H1 (cell line): Measurements from ENCODE around the gene CIB2. TPM values are rescaled to one million over a fixed set of nuclear protein-coding genes. Genes with fewer than 3 reads are reported as not detected.

ENCODE experiments used
- CTCF ChIA-PET: fragments of 300-600 bp; sonication (Branson Sonifier 250); formaldehyde crosslinking; loops from one replicate; lab custom pipeline; 2021; ENCODE audit not compliant: partially characterized antibody; lab: Charles Lee
- POLR2A ChIA-PET: fragments of 300-600 bp; sonication (Branson Sonifier 250); formaldehyde crosslinking; loops from one replicate; lab custom pipeline; 2021; ENCODE audit warnings: inconsistent platforms; ENCODE audit not compliant: partially characterized antibody; lab: Charles Lee
- DNase-seq, 2 experiments: peaks; one replicate each; pipeline versions ENCODE4 v3.0.0 to v3.0.0-alpha.2; 2010 to 2022; ENCODE audit warnings: low spot score in 2 of 2, low read depth in 1 of 2, mixed read lengths in 1 of 2
- FAIRE-seq: peaks from 2 replicates; lab custom pipeline; 2011; peaks lifted over from hg19 to GRCh38; lab: Jason Lieb, UNC
- H2AFZ ChIP-seq: 2 replicates; pipeline ENCODE4 v1.8.1; 2012; ENCODE audit warnings: low read length, inconsistent platforms
- H2AK5ac ChIP-seq: 2 replicates; pipeline ENCODE4 v1.6.1; 2013; ENCODE audit warnings: low read depth, low read length
- H2BK120ac ChIP-seq: replicated peaks from 2 replicates; pipeline ENCODE3; 2013; ENCODE audit warnings: low read depth, low read length, inconsistent platforms
- H2BK12ac ChIP-seq: 2 replicates; pipeline ENCODE4 v1.6.1; 2013; ENCODE audit warnings: low read depth, low read length
- H2BK15ac ChIP-seq: 2 replicates; pipeline ENCODE4 v1.6.1; 2013; ENCODE audit warnings: low read length
- H2BK20ac ChIP-seq: 2 replicates; pipeline ENCODE4 v1.6.1; 2013; ENCODE audit warnings: low read length
- H2BK5ac ChIP-seq: 2 replicates; pipeline ENCODE4 v1.6.1; 2013; ENCODE audit warnings: low read depth, low read length
- H3K14ac ChIP-seq: 2 replicates; pipeline ENCODE4 v1.6.1; 2013; ENCODE audit warnings: inconsistent platforms; ENCODE audit not compliant: insufficient read length
- H3K18ac ChIP-seq: 2 replicates; pipeline ENCODE4 v1.6.1; 2013; ENCODE audit warnings: low read length; ENCODE audit errors: extremely low read depth
- H3K23ac ChIP-seq: 2 replicates; pipeline ENCODE4 v1.6.1; 2013; ENCODE audit warnings: inconsistent platforms; ENCODE audit not compliant: insufficient read length
- H3K23me2 ChIP-seq: 2 replicates; pipeline ENCODE4 v1.6.1; 2013; ENCODE audit warnings: low read depth, low read length
- H3K27ac ChIP-seq: 2 replicates; pipeline ENCODE4 v1.6.1; 2011; ENCODE audit warnings: low read depth, low read length, inconsistent platforms
- H3K27me3 ChIP-seq, 4 experiments: replicated peaks in 1 of 4; 1 replicate in 1 of 4; 2 replicates in 3 of 4; pipeline versions ENCODE4 v1.6.1 to v1.8.1; 2011 to 2013; ENCODE audit warnings: low read length in 3 of 4, mild to moderate bottlenecking in 3 of 4, inconsistent platforms in 2 of 4, mixed read lengths in 2 of 4, moderate library complexity in 1 of 4; ENCODE audit not compliant: control insufficient read depth in 3 of 4, insufficient read depth in 3 of 4; ENCODE audit errors: extremely low read depth in 1 of 4
- H3K36me3 ChIP-seq, 4 experiments: 2 replicates each; pipeline versions ENCODE4 v1.6.1 to v1.8.1; 2011 to 2013; ENCODE audit warnings: mild to moderate bottlenecking in 4 of 4, low read length in 3 of 4, moderate library complexity in 2 of 4, control low read depth in 1 of 4, inconsistent platforms in 1 of 4; ENCODE audit not compliant: insufficient read depth in 4 of 4, control insufficient read depth in 2 of 4
- H3K4ac ChIP-seq: replicated peaks from 2 replicates; pipeline ENCODE3; 2013; ENCODE audit warnings: low read length, low read depth, mixed read lengths, inconsistent platforms; ENCODE audit not compliant: insufficient read length
- H3K4me1 ChIP-seq, 4 experiments: replicated peaks in 1 of 4; 1 replicate in 1 of 4; 2 replicates in 3 of 4; pipeline versions ENCODE4 v1.6.1 to v1.8.1; 2011 to 2013; ENCODE audit warnings: low read length in 3 of 4, inconsistent platforms in 2 of 4, mixed read lengths in 1 of 4; ENCODE audit not compliant: insufficient read depth in 4 of 4, control insufficient read depth in 3 of 4
- H3K4me2 ChIP-seq, 2 experiments: 2 replicates each; pipeline versions ENCODE4 v1.6.1 to v1.8.1; 2011 to 2013; ENCODE audit warnings: low read depth in 2 of 2, low read length in 2 of 2, control low read depth in 1 of 2, inconsistent platforms in 1 of 2, mild to moderate bottlenecking in 1 of 2; ENCODE audit not compliant: insufficient read depth in 1 of 2
- H3K4me3 ChIP-seq, 4 experiments: fragments of 200-600, 300-600 bp in 1 of 4; sonication (generic), shearing (Covaris generic), sonication (Bioruptor Twin) in 1 of 4; 2 replicates each; pipeline versions ENCODE4 v1.5.1 to v1.8.1; 2011 to 2016; ENCODE audit warnings: low read length in 4 of 4, low read depth in 3 of 4, control low read depth in 2 of 4, inconsistent platforms in 2 of 4, mild to moderate bottlenecking in 2 of 4, mixed read lengths in 1 of 4, moderate library complexity in 1 of 4; ENCODE audit not compliant: insufficient read depth in 2 of 4; ENCODE audit errors: extremely low read depth in 1 of 4
- H3K56ac ChIP-seq: replicated peaks from 2 replicates; pipeline ENCODE3; 2013; ENCODE audit warnings: low read depth, mild to moderate bottlenecking, mixed read lengths, low read length, inconsistent platforms; ENCODE audit not compliant: insufficient read length
- H3K79me1 ChIP-seq: 2 replicates; pipeline ENCODE4 v1.6.1; 2013; ENCODE audit warnings: low read depth, low read length, control low read depth
- H3K79me2 ChIP-seq, 2 experiments: 2 replicates each; pipeline versions ENCODE4 v1.6.1 to v1.8.1; 2012 to 2013; ENCODE audit warnings: low read length in 2 of 2, mild to moderate bottlenecking in 2 of 2, inconsistent platforms in 1 of 2; ENCODE audit not compliant: insufficient read depth in 2 of 2, control insufficient read depth in 1 of 2
- H3K9ac ChIP-seq, 4 experiments: replicated peaks in 1 of 4; 1 replicate in 1 of 4; 2 replicates in 3 of 4; pipeline versions ENCODE4 v1.6.1 to v1.8.1; 2011 to 2013; ENCODE audit warnings: low read depth in 3 of 4, low read length in 3 of 4, control low read depth in 2 of 4, mild to moderate bottlenecking in 2 of 4, moderate library complexity in 2 of 4, inconsistent platforms in 1 of 4; ENCODE audit errors: extremely low read depth in 1 of 4
- H3K9me3 ChIP-seq, 2 experiments: 2 replicates each; pipeline versions ENCODE4 v1.6.1 to v1.8.1; 2012 to 2013; ENCODE audit warnings: mild to moderate bottlenecking in 2 of 2, moderate library complexity in 2 of 2, control low read depth in 1 of 2, inconsistent platforms in 1 of 2, low read depth in 1 of 2, low read length in 1 of 2, mixed read lengths in 1 of 2; ENCODE audit not compliant: insufficient read depth in 2 of 2
- H4K20me1 ChIP-seq, 2 experiments: replicated peaks in 1 of 2; 2 replicates each; pipeline versions ENCODE3 to v1.8.1; 2011 to 2013; ENCODE audit warnings: inconsistent platforms in 2 of 2, low read length in 2 of 2, mild to moderate bottlenecking in 1 of 2; ENCODE audit not compliant: insufficient read depth in 2 of 2, control insufficient read depth in 1 of 2
- H4K5ac ChIP-seq: 2 replicates; pipeline ENCODE4 v1.6.1; 2013; ENCODE audit warnings: low read length, low read depth, mixed read lengths, inconsistent platforms; ENCODE audit not compliant: insufficient read length
- H4K8ac ChIP-seq: 2 replicates; pipeline ENCODE4 v1.8.0; 2013; ENCODE audit warnings: mild to moderate bottlenecking, moderate library complexity, low read length, inconsistent platforms; ENCODE audit not compliant: insufficient read depth; ENCODE audit errors: extremely low read depth
- H4K91ac ChIP-seq: replicated peaks from 2 replicates; pipeline ENCODE3; 2013; ENCODE audit warnings: low read length, mixed read lengths, inconsistent platforms; ENCODE audit not compliant: insufficient read length
- GTF2F1 ChIP-seq: IDR thresholded peaks from 2 replicates; pipeline ENCODE4 v1.6.1; 2012; ENCODE audit warnings: low read depth, low read length, improper control_type of control experiment, borderline replicate concordance
- TEAD4 ChIP-seq: IDR thresholded peaks from 2 replicates; pipeline ENCODE4 v1.6.1; 2012; ENCODE audit warnings: low read depth, low read length, inconsistent platforms, mixed read lengths
- WGBS, 2 experiments: shearing (Covaris generic) in 1 of 2; methylation state at CpG; one replicate each; pipeline versions ENCODE4 v1.1.6 to v1.1.7; 2013 to 2015; ENCODE audit warnings: low lambda C conversion rate in 2 of 2, mixed read lengths in 2 of 2, inconsistent platforms in 1 of 2, low coverage in 1 of 2, missing lambda C conversion rate in 1 of 2; ENCODE audit not compliant: insufficient replicate concordance in 2 of 2, insufficient coverage in 1 of 2, insufficient read length in 1 of 2; ENCODE audit errors: extremely low coverage in 1 of 2, missing lambda C conversion rate in 1 of 2; 5-methylcytosine and 5-hydroxymethylcytosine counted together
- polyA plus RNA-seq, 7 experiments: library from polyadenylated mRNA; depleted of rRNA in 3 of 7; stranded (reverse) in 5 of 7; unstranded in 2 of 7; fragments of >200 nt in 5 of 7; fragments of 200-250 nt in 2 of 7; gene quantifications; 1 replicate in 5 of 7; 2 replicates in 1 of 7; 4 replicates in 1 of 7; pipeline versions ENCODE4 v1.2.1 to v1.2.3, GENCODE V29; 2011 to 2013; ENCODE audit warnings: missing spikeins in 2 of 7, mixed read lengths in 2 of 7
- total RNA-seq: library from RNA; stranded (reverse); fragmentation: NEBNext Ultra II Directional; extraction: Animal tissue kit (Norgen Biotek cat#: 25700); gene quantifications from 2 replicates; pipeline ENCODE4 v1.2.1, GENCODE V29; 2021

Gene CIB2
- total and polyA plus RNA-seq, 2 of the 8 experiments (the other 6 are each of a cell fraction or from before 2014, with no cell fraction given), result 41.5 to 45.8 TPM

DNA sequence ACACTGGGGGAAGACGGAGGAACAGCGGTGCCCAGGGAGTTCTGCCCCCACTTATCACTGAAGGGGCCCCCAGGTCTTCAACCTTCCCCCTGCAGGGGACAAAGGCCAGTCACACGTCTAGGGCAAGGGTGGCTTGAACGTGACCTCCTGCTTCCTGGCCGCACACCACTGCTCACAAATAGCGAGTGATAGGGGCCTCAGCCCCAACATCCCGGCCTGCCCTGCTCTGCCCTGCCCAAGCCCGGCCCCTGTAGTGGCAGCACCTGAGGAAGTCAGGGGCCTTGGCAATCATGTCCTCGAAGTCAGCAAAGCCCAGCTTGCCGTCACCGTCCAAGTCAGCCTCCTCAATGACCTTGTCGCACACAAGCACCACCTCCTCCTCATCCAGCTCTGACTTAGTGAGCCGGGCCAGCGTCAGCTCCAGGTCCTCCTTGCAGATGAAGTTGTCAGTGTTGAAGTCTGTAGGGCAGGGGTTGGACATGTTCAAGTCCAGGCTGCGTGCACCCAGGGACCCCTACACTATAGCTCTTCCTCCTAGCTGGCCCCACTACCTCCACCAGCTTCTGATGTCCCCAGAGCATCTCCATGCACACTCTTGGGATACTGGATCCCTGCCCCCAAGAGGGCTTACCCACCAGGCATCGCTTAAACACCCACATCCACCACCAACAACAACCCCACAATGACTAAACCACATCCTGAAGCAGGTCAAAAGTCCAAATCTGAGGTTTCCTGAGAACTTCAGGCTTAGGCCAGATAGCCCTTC is 25.6 kb downstream of the CIB2 start:
- H3K4ac ChIP-seq, result no peak overlapping the region
- no peak overlapping the region for H2AFZ ChIP-seq
- no peak overlapping the region for H4K5ac ChIP-seq
- CTCF ChIA-PET, result interaction anchor here (0.7 to 16.8 kb wide), 5 partner anchors 15 to 134 kb away, joined by 3 to 226 read pairs (median 78); partner anchors contain the start of gene SH2D7
- H2BK5ac ChIP-seq, result no peak overlapping the region
- H4K91ac ChIP-seq, result no peak overlapping the region
- 96% methylated on average over 10 of the region's 16 CpGs; no CpG with 5 or more reads in 1 of the 2 experiments for WGBS, 2 experiments
- H3K9ac ChIP-seq, result no peak overlapping the region
- FAIRE-seq (no peak), DNase-seq (no peak)
- H3K9me3 ChIP-seq, result no peaks in the 10 kb centered on the region
- no peak overlapping the region for H2BK15ac ChIP-seq
- H3K4me2 ChIP-seq, result no peak overlapping the region
- no peaks in the 10 kb centered on the region for H3K23me2 ChIP-seq
- H3K23ac ChIP-seq, result no peak overlapping the region
- H2BK12ac ChIP-seq, result no peak overlapping the region
- no peak overlapping the region for H2BK120ac ChIP-seq
- H3K56ac ChIP-seq, result no peak overlapping the region
- H3K4me1 ChIP-seq, result no peaks in the 10 kb centered on the region
- no peak overlapping the region for H3K27ac ChIP-seq
- H2AK5ac ChIP-seq, result no peak overlapping the region
- no peak overlapping the region for H3K14ac ChIP-seq
- no peaks in the 10 kb centered on the region for H3K27me3 ChIP-seq
- no peak overlapping the region; the same call in 1 of the 2 replicates for H4K8ac ChIP-seq
- no peaks in the 10 kb centered on the region for H4K20me1 ChIP-seq
- no peaks in the 10 kb centered on the region for H3K79me1 ChIP-seq
- no peak overlapping the region for H2BK20ac ChIP-seq
- H3K18ac ChIP-seq, result no peak overlapping the region
- no peak for TF ChIP-seq TEAD4
- TF ChIP-seq GTF2F1, result no peak
- no peaks in the 10 kb centered on the region for H3K79me2 ChIP-seq
- no peak overlapping the region for H3K4me3 ChIP-seq
- POLR2A ChIA-PET, result no interaction called here
- peaks cover 0 to 6% (median 1%) of the 10 kb centered on the region in 4 experiments; a peak in 3 of 8 replicates for H3K36me3 ChIP-seq
